Neural progenitor cell (in vitro differentiated cells): ENCODE results near the gene XIST.
"Not testable (repeated sequence)": the region's sequence is repeated elsewhere in the genome, so short reads cannot be mapped to it uniquely, and the experiment has no call there.

Source experiments
- EZH2phosphoT487 ChIP-seq: fragments of 200-600 bp; sonication (generic); IDR thresholded peaks from 2 replicates; pipeline ENCODE4 v1.6.1; 2017; ENCODE audit warnings: antibody characterized with exemption
- TF ChIP-seq, protein P1 (sequence below): fragments of 200-600 bp; sonication (generic); IDR thresholded peaks from 2 replicates; pipeline ENCODE4 v1.5.1; 2017; ENCODE audit warnings: antibody characterized with exemption, mild to moderate bottlenecking

DNA sequence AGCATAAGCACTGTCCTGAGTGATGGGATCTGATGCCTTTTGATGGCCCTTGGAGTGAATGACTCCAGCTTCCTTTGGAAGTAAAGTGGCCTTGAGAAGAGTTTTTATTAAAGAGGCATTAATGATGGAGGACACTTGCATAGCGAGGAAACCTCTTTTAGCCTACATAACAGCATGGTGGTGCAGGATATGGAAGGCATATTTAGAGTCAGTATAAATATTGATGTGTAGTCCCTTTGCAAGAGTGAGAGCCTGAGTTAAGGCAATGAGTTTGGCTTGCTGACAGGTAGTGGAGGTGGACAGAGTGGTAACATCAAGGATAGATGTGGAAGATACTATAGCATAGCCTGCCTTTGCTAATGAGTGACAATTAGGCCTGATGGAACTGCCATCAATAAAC is 48.4 kb downstream of the XIST start:
- TF ChIP-seq, protein P1, sequence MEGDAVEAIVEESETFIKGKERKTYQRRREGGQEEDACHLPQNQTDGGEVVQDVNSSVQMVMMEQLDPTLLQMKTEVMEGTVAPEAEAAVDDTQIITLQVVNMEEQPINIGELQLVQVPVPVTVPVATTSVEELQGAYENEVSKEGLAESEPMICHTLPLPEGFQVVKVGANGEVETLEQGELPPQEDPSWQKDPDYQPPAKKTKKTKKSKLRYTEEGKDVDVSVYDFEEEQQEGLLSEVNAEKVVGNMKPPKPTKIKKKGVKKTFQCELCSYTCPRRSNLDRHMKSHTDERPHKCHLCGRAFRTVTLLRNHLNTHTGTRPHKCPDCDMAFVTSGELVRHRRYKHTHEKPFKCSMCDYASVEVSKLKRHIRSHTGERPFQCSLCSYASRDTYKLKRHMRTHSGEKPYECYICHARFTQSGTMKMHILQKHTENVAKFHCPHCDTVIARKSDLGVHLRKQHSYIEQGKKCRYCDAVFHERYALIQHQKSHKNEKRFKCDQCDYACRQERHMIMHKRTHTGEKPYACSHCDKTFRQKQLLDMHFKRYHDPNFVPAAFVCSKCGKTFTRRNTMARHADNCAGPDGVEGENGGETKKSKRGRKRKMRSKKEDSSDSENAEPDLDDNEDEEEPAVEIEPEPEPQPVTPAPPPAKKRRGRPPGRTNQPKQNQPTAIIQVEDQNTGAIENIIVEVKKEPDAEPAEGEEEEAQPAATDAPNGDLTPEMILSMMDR, result not testable (repeated sequence)
- TF ChIP-seq EZH2phosphoT487, result not testable (repeated sequence)
